Osteoblast (primary cell): ENCODE data around the gene TBX21. TPM values are rescaled to one million over a fixed set of nuclear protein-coding genes. Genes with fewer than 3 reads are reported as not detected.

Experiments used
- DNase-seq: peaks from one replicate; pipeline ENCODE4 v3.0.0; 2011; ENCODE audit warnings: low spot score, mixed read lengths; ENCODE audit not compliant: insufficient read length; ENCODE audit errors: missing footprints
- H2AFZ ChIP-seq: 2 replicates; pipeline ENCODE4 v1.6.0; 2011; ENCODE audit warnings: mild to moderate bottlenecking, low read length
- H3K27ac ChIP-seq: 2 replicates; pipeline ENCODE4 v1.5.1; 2011; ENCODE audit warnings: mild to moderate bottlenecking, low read depth, low read length, moderate library complexity
- H3K27me3 ChIP-seq: 2 replicates; pipeline ENCODE4 v1.6.0; 2012; ENCODE audit warnings: mild to moderate bottlenecking, control low read depth, inconsistent platforms, low read length, moderate library complexity; ENCODE audit not compliant: insufficient read depth
- H3K36me3 ChIP-seq: 2 replicates; pipeline ENCODE4 v1.5.1; 2011; ENCODE audit warnings: mild to moderate bottlenecking, low read length, control low read depth, moderate library complexity; ENCODE audit not compliant: insufficient read depth
- H3K4me1 ChIP-seq: 2 replicates; pipeline ENCODE4 v1.5.1; 2011; ENCODE audit warnings: mild to moderate bottlenecking, low read length, control low read depth, moderate library complexity; ENCODE audit not compliant: insufficient read depth
- H3K4me2 ChIP-seq: 2 replicates; pipeline ENCODE4 v1.6.0; 2011; ENCODE audit warnings: mild to moderate bottlenecking, low read length; ENCODE audit not compliant: insufficient read depth
- H3K4me3 ChIP-seq: fragments of 200-600 bp; sonication (generic); 3 replicates; pipeline ENCODE4 v1.5.1; 2012; ENCODE audit warnings: mild to moderate bottlenecking, low read length, inconsistent platforms; ENCODE audit not compliant: insufficient read depth
- H3K79me2 ChIP-seq: 2 replicates; pipeline ENCODE4 v1.6.0; 2012; ENCODE audit warnings: mild to moderate bottlenecking, low read length, control low read depth, inconsistent platforms; ENCODE audit not compliant: insufficient read depth
- H3K9me3 ChIP-seq: 2 replicates; pipeline ENCODE4 v1.5.1; 2011; ENCODE audit warnings: low read depth, low read length, control low read depth
- H4K20me1 ChIP-seq: 2 replicates; pipeline ENCODE4 v1.6.0; 2012; ENCODE audit warnings: mild to moderate bottlenecking, low read length, control low read depth; ENCODE audit not compliant: insufficient read depth
- total RNA-seq: library from RNA; depleted of rRNA; stranded (reverse); fragments of >200 nt; gene quantifications from 2 replicates; pipeline ENCODE4 v1.2.3, GENCODE V29; 2012
- TF ChIP-seq, protein P1 (sequence below): IDR thresholded peaks from 2 replicates; pipeline ENCODE4 v1.5.1; 2011; ENCODE audit warnings: mild to moderate bottlenecking, low read depth, low read length, moderate library complexity; ENCODE audit errors: extremely low read depth

The TBX21 gene
- total RNA-seq, 1 donor = not detected

DNA sequence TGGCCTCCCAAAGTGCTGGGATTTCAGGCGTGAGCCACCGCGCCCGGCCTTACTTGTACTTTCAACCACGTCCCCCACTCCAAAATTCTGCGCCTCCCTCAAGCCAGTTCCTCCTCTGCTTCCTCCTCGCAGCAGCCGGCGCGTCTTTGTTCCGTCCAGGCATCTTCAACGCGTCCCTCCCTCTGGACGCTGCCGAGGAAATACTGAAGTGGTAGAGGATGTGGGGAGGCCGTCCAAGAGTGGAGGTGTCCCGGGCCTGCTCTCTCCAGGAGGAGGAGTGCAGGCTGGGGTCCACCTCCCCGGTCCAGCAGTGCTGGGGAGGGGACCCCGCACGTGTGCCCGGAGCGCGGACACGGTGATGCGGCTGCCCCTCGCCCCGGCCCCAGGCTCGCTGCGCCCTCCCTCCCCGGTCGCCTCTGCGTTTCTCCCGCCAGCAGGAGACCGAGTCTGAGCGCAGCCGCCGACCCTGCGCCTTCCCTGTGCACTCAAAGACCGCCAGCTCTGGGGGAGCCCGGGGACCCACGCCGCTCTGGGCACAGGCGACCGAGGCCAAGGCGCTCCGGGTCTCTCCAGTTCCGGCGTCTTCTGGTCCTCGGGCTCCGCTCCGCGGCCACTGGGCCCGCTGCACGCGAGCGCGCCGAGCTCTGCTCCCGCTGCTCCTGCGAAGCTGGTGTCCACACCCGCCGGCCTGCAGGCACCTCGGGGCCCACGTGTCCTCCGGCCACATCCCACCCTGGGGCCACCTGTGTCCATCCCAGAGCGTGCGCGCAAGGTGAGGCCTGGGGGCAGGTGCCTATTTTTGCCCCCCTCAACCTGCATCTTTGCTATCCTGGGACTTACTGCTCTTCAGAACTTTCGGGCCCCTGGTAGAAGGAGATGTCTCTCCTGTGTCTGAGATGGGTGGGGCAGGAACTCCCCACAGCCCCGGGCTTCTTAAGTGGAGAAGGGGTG lies 56.9 kb downstream of the TBX21 start:
- peak; percentile 93 for DNase-seq
- H3K4me3 ChIP-seq = peak overlapping the region; percentile 47
- H3K9me3 ChIP-seq = no peaks in the 10 kb centered on the region
- TF ChIP-seq, protein P1, sequence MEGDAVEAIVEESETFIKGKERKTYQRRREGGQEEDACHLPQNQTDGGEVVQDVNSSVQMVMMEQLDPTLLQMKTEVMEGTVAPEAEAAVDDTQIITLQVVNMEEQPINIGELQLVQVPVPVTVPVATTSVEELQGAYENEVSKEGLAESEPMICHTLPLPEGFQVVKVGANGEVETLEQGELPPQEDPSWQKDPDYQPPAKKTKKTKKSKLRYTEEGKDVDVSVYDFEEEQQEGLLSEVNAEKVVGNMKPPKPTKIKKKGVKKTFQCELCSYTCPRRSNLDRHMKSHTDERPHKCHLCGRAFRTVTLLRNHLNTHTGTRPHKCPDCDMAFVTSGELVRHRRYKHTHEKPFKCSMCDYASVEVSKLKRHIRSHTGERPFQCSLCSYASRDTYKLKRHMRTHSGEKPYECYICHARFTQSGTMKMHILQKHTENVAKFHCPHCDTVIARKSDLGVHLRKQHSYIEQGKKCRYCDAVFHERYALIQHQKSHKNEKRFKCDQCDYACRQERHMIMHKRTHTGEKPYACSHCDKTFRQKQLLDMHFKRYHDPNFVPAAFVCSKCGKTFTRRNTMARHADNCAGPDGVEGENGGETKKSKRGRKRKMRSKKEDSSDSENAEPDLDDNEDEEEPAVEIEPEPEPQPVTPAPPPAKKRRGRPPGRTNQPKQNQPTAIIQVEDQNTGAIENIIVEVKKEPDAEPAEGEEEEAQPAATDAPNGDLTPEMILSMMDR = peak; percentile 38
- no peaks in the 10 kb centered on the region for H3K36me3 ChIP-seq
- no peaks in the 10 kb centered on the region for H4K20me1 ChIP-seq
- peaks cover 71% of the 10 kb centered on the region for H3K27me3 ChIP-seq
- H3K4me2 ChIP-seq = peak overlapping the region; percentile 66
- peaks cover 3% of the 10 kb centered on the region for H3K4me1 ChIP-seq
- H3K27ac ChIP-seq = no peak overlapping the region
- no peaks in the 10 kb centered on the region for H3K79me2 ChIP-seq
- H2AFZ ChIP-seq = peak overlapping the region; percentile 55

DNA sequence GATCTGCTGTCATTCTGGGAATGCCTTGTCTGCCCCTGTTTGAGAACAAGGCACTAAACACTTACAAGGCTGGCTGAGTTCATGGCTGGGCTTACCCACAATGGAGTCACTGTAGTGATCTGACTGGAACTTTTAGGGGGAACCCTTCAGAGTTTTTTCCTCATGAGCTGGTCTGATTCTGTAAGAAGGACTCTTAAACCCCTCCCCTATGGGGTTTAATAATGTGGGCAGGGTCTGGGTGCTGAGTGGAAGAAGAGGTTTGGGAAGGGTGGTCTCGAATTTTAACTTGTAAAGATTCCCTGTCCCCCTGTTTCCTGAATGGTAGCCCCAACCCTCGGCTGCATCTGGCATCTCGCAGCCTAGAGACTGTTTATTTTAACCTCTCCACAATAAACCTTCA lies 58.0 kb downstream of the TBX21 start:
- H3K27me3 ChIP-seq = peaks cover 75% of the 10 kb centered on the region
- H3K79me2 ChIP-seq = no peaks in the 10 kb centered on the region
- DNase-seq = no peak
- H3K4me1 ChIP-seq = peaks cover 3% of the 10 kb centered on the region
- TF ChIP-seq, protein P1 = no peak
- H3K4me3 ChIP-seq = no peak overlapping the region
- no peak overlapping the region for H2AFZ ChIP-seq
- H3K36me3 ChIP-seq = no peaks in the 10 kb centered on the region
- H3K9me3 ChIP-seq = no peaks in the 10 kb centered on the region
- H4K20me1 ChIP-seq = no peaks in the 10 kb centered on the region
- no peak overlapping the region for H3K27ac ChIP-seq
- H3K4me2 ChIP-seq = no peak overlapping the region

DNA sequence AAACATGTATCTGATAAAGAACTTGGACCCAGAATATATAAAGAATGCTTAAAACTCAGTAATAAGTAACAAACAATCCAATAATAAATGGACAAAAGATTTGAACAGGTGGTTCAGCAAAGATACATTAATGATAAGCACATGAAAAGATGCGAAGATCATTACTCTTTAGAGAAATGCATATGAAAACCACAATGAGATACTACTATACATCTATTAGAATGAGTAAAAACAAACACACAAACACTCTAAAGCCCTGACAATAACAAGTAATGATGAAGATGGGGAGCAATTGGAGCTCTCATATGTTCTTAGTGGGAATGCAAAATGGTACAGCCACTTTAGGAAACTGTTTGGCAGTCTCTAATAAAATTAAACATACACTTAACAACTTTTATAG lies 59.4 kb downstream of the TBX21 start:
- Histone ChIP-seq H3K4me1 (peaks cover 3% of the 10 kb centered on the region), H2AFZ (no peak overlapping the region), H3K36me3 (no peaks in the 10 kb centered on the region), H3K27ac (no peak overlapping the region), H4K20me1 (no peaks in the 10 kb centered on the region), H3K79me2 (no peaks in the 10 kb centered on the region), H3K4me2 (no peak overlapping the region), H3K27me3 (peaks cover 74% of the 10 kb centered on the region), H3K4me3 (no peak overlapping the region), H3K9me3 (no peaks in the 10 kb centered on the region)
- TF ChIP-seq, protein P1 = no peak
- DNase-seq = no peak

- Histone ChIP-seq H3K36me3 (no peaks in the 10 kb centered on the region), H3K79me2 (no peaks in the 10 kb centered on the region), H3K4me1 (peaks cover 3% of the 10 kb centered on the region), H3K27me3 (peaks cover 71% of the 10 kb centered on the region), H3K27ac (no peak overlapping the region), H3K9me3 (no peaks in the 10 kb centered on the region), H2AFZ (no peak overlapping the region), H4K20me1 (no peaks in the 10 kb centered on the region), H3K4me3 (no peak overlapping the region), H3K4me2 (no peak overlapping the region)
- TF ChIP-seq, protein P1 = no peak
- DNase-seq = no peak
These were observed 59.9 kb downstream of the TBX21 start for GRCh38 chr17:47792979-47793378.
